Ascending aorta (tissue), 2 donors: ENCODE measurements around the gene BCL7A. TPM values are rescaled to one million over a fixed set of nuclear protein-coding genes. Genes with fewer than 3 reads are reported as not detected.

Experiments
- DNase-seq, 2 donors: peaks; one replicate each; pipeline ENCODE4 v3.0.0-alpha.2; 2019; ENCODE audit warnings: low spot score in 2 of 2
- H3K27ac ChIP-seq, 2 donors: fragments of 200-600 bp; sonication (generic); one replicate each; pipeline ENCODE4 v1.5.1; 2016 to 2017; ENCODE audit warnings: mild to moderate bottlenecking in 1 of 2
- H3K27me3 ChIP-seq: fragments of 200-600 bp; sonication (generic); one replicate; pipeline ENCODE4 v1.5.1; 2017
- H3K36me3 ChIP-seq, 2 donors: fragments of 200-600 bp; sonication (generic); one replicate each; pipeline ENCODE4 v1.5.1; 2016
- H3K4me1 ChIP-seq, 2 donors: fragments of 200-600 bp; sonication (generic); one replicate each; pipeline ENCODE4 v1.5.1; 2016 to 2017; ENCODE audit warnings: mild to moderate bottlenecking in 1 of 2
- H3K4me3 ChIP-seq, 2 donors: fragments of 200-600 bp; sonication (generic); one replicate each; pipeline ENCODE4 v1.5.1; 2016 to 2017; ENCODE audit warnings: mild to moderate bottlenecking in 1 of 2
- H3K9me3 ChIP-seq, 2 donors: fragments of 200-600 bp; sonication (generic); one replicate each; pipeline ENCODE4 v1.5.1; 2016
- intact Hi-C: fragments of 100-400 bp; cut with DNase I; formaldehyde crosslinking; loops from one replicate; pipeline ENCODE4 v1.15.1; 2023
- total RNA-seq: library from RNA; depleted of rRNA; stranded (reverse); fragments of >200 nt; gene quantifications from one replicate; pipeline ENCODE4 v1.1.0, GENCODE V29; 2016
- TF ChIP-seq, protein P1 (sequence below), 3 experiments: fragments of 200-600 bp in 2 of 3; fragments of 450-650 bp in 1 of 3; sonication (generic) in 2 of 3; IDR thresholded peaks; one replicate each; pipeline ENCODE4 v1.5.1; 2016 to 2019; ENCODE audit warnings: antibody characterized with exemption in 3 of 3, mild to moderate bottlenecking in 1 of 3, moderate library complexity in 1 of 3

Gene BCL7A
- total RNA-seq, 1 donor from 2014 or later: 3.2 TPM

DNA sequence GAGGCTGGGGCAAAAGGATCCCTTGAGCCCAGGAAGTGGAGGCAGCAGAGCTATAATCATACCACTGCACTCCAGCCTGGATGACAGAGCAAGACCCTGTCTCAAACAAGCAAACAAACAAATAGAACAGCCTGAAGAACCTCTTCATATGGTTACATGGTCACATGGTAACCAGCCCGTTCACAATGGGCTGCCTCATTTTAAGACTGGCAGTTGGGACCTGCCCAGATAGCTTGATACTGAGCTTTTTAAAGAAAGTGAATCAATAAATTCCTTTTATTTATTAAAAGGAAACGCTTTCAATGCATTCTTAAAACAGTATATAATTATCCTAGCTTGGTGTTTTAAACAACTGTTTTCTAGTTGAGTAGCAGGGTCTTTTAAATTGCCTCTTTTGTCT lies 67.4 kb downstream of the BCL7A start:
- Histone ChIP-seq H3K9me3 (no peaks in the 10 kb centered on the region), H3K27me3 (no peaks in the 10 kb centered on the region), H3K36me3 (peaks cover 7 to 23% of the 10 kb centered on the region in 2 donors), H3K4me3 (no peak overlapping the region), H3K27ac (peak overlapping the region; percentile 65 to 67), H3K4me1 (peaks cover 12 to 38% of the 10 kb centered on the region in 2 donors)
- DNase-seq: no peak
- TF ChIP-seq, protein P1, sequence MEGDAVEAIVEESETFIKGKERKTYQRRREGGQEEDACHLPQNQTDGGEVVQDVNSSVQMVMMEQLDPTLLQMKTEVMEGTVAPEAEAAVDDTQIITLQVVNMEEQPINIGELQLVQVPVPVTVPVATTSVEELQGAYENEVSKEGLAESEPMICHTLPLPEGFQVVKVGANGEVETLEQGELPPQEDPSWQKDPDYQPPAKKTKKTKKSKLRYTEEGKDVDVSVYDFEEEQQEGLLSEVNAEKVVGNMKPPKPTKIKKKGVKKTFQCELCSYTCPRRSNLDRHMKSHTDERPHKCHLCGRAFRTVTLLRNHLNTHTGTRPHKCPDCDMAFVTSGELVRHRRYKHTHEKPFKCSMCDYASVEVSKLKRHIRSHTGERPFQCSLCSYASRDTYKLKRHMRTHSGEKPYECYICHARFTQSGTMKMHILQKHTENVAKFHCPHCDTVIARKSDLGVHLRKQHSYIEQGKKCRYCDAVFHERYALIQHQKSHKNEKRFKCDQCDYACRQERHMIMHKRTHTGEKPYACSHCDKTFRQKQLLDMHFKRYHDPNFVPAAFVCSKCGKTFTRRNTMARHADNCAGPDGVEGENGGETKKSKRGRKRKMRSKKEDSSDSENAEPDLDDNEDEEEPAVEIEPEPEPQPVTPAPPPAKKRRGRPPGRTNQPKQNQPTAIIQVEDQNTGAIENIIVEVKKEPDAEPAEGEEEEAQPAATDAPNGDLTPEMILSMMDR (IDR thresholded peaks at IDR 0.05): no peak
- intact Hi-C loops: no loop called here

DNA sequence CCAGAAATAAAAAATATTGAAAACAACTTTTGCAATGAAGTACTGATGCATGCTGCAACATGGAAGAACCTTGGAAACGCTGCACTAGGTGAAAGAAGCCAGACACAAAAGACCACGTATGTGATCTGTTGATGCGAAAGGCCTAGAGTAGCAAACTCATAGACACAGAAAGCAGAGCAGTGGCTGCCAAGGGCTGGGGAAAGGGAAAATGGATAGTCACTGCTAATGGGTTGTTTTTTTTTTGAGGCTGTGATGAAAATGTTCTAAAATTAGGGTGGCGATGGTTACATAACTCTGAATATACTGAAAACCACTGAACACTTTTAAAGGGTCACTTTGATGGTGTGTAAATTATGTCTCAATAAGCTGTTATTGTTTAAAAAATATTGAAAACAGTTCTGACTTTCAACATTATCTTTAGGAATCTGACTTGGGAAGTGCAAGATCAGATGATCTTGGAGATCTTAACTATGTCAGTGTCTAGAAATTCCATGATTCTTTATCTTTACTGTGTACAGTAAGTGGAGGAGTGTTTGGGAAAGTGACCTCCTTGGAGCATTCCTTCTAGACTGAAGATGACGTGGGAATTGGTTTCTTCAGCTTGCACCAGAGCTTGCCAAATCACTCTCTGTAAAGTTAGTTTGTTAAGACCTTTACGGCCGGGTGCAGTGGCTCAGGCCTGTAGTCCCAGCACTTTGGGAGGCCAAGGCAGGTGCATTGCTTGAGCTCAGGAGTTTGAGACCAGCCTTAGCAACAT lies 69.3 kb downstream of the BCL7A start:
- Histone ChIP-seq H3K4me3 (peak overlapping the region in 1 of 2 donors; percentile 2), H3K4me1 (peaks cover 12 to 42% of the 10 kb centered on the region in 2 donors), H3K36me3 (peaks cover 0 to 4% of the 10 kb centered on the region in 2 donors), H3K9me3 (no peaks in the 10 kb centered on the region), H3K27ac (peak overlapping the region; percentile 66 to 67), H3K27me3 (no peaks in the 10 kb centered on the region)
- TF ChIP-seq, protein P1 (IDR thresholded peaks at IDR 0.05): no peak
- intact Hi-C loops: loop anchor here (1.0 kb wide), 1 partner anchor 13 kb away; the partner anchor contains the start of gene MLXIP
- peak in 1 of 2 donors; percentile 77 for DNase-seq

DNA sequence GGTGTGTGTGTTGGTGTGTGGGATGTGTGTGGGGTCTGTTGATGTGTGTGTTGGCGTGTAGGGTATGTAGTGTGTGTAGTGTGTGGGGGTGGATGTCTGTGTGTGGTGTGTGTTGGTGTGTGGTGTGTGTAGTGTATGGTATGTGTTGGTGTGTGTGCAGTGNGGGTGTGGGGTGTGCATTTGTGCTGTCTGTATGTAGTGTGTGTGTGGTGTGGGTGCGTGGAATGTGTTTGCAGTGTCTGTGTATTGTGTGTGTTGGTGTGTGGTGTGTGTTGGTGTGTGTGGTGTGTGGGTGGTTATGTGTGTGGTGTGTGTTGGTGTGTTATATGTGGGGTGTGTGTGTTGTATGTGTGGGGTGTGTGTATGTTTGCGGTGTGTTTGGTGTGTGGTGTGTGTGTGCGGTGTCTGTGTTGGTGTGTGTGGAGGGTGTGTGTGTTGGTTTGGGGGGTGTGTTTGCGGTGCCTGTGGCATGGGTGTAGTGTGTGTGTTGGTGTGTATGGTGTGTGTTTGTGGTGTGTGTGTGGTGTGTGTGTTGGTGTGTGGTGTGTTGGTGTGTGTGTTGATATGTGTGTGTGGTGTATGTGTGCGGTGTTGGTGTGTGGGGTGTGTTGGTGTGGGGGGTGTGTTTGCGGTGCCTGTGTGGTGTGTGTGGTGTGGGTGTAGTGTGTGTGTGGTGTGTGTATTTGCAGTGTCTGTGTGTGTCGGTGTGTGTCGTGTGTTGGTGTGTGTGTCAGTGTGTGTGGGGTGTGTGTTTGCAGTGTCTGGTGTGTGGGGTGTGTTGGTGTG lies 71.6 kb downstream of the BCL7A start:
- TF ChIP-seq, protein P1 (IDR thresholded peaks at IDR 0.05): no peak
- Histone ChIP-seq H3K4me1 (peaks cover 13 to 53% of the 10 kb centered on the region in 2 donors), H3K9me3 (no peaks in the 10 kb centered on the region), H3K27me3 (no peaks in the 10 kb centered on the region), H3K36me3 (no peaks in the 10 kb centered on the region), H3K4me3 (no peak overlapping the region), H3K27ac (no peak overlapping the region)
- DNase-seq: peak in 1 of 2 donors; percentile 24
- intact Hi-C loops: no loop called here

DNA sequence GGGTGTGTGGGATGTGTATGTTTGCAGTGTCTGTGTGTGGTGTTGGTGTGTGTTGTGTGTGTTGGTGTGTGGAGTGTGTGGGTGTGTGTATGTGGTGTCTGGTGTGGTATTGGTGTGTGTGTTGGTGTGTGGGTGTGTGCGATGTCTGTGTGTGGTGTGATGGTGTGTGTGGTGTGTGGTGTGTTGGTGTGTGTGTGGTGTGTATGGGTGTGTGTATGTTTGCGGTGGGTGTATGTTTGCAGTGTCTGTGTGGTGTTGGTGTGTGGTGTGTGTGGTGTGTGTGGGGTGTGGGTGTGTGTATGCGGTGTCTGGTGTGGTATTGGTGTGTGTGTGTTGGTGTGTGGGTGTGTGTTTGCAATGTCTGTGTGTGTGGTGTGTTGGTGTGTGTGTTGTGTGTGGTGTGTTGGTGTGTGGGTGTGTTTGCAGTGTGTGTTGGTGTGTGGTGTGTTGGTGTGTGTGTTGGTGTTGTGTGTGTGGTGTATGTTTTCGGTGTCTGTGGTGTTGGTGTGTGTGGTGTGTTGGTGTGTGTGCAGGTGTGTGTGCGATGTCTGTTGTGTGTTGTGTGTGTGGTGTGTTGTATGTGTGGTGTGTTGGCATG lies 72.6 kb downstream of the BCL7A start:
- Histone ChIP-seq H3K4me1 (peaks cover 13 to 50% of the 10 kb centered on the region in 2 donors), H3K4me3 (no peak overlapping the region), H3K27ac (peak overlapping the region in 1 of 2 donors; percentile 41), H3K9me3 (no peaks in the 10 kb centered on the region), H3K36me3 (no peaks in the 10 kb centered on the region), H3K27me3 (no peaks in the 10 kb centered on the region)
- TF ChIP-seq, protein P1 (IDR thresholded peaks at IDR 0.05): no peak
- no peak for DNase-seq
- intact Hi-C loops: no loop called here

DNA sequence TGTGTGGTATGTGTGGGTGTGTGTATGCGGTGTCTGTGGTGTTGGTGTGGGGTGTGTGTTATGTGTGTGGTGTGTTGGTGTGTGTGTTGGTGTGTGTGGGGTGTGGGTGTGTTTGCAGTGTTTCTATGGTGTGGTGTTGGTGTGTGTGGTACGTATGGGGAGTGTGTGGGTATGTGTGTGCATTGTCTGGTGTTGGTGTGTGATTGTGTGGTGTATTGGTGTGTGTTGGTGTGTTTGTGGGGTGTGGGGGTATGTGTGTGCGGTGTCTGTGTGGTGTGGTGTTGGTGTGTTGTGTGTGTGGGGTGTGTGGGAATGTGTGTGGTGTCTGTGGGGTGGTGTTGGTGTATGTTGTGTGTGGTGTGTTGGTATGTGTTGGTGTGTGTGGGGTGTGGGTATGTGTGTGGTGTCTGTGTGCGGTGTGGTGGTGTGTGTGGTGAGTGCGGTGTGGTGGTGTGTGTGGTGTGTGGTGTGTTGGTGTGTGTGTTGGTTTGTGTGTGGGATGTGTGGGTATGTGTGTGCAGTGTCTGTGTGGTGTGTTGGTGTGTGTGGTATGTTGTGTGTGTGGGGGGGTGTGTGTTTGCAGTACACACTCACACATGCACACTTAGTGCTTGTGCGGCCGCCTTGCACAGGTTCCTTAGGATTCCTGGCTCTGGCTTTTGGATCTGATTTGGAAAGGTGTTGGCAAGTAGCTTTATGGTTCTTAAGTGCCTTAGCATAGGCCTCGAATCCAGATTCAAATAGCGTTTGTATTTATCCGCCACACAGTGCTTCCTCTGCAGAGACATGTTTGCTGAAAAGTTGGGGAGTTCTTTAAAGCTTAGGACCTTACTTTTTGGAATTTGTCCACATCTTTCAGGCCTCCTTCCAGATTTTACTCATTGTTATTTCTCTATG lies 73.3 kb downstream of the BCL7A start:
- H3K4me3 ChIP-seq: no peak overlapping the region
- no peaks in the 10 kb centered on the region for H3K36me3 ChIP-seq
- intact Hi-C loops: no loop called here
- TF ChIP-seq, protein P1 (IDR thresholded peaks at IDR 0.05): no peak
- DNase-seq: peak in 1 of 2 donors; percentile 42
- peak overlapping the region in 1 of 2 donors; percentile 41 for H3K27ac ChIP-seq
- peaks cover 13 to 53% of the 10 kb centered on the region in 2 donors for H3K4me1 ChIP-seq
- no peaks in the 10 kb centered on the region for H3K9me3 ChIP-seq
- no peaks in the 10 kb centered on the region for H3K27me3 ChIP-seq
